Heart left ventricle (tissue), 13 donors: Measurements from ENCODE around the gene STARD13.

Experiments
- POLR2A ChIP-seq, 2 donors: fragments of 450-650 bp; IDR thresholded peaks; one replicate each; pipeline ENCODE4 v1.6.1; 2017; ENCODE audit warnings: antibody characterized with exemption in 2 of 2, mild to moderate bottlenecking in 2 of 2, moderate library complexity in 2 of 2
- TF ChIP-seq, protein P1 (sequence below), 12 donors: fragments of 200-600 bp; sonication (generic) in 4 of 12; IDR thresholded peaks; one replicate each; pipeline versions ENCODE4 v1.5.0 to v1.8.0; 2018 to 2022; ENCODE audit warnings: antibody characterized with exemption in 12 of 12, mild to moderate bottlenecking in 5 of 12
- donor health status: ischemic (EF 13 %, LVEDD 7.1; RV severe dilation, severe dysfunction).
- donor health status: DM: no; HTN: yes; CAD: no.
- donor health status: DM: no; HTN: no; CAD: no.
- donor health status: ischemic (EF 25% LVEDD 6.9; RV normal size, moderate dysfunction).
- donor health status: ischemic (EF 25% LVEDD 5.7; RV mildly dilated, moderate dysfunction).
- donor health status: ischemic (EF 35%, LVEDD 5.7; RV mildly dilated, moderate dysfunction).
- donor health status: nonischemic (EF 11% LVEDD 7.7; RV severe dilation, severe dysfunction).
- donor health status: DM: yes; HTN: yes; CAD: no.
- donor health status: PGD.
- donor health status: ischemic (EF 29% LVEDD 5.4; RV normal size, mild dysfunction).
- donor health status: nonischemic (EF 23%, LVEDD 6.1; RV moderate dilation, normal function).

DNA sequence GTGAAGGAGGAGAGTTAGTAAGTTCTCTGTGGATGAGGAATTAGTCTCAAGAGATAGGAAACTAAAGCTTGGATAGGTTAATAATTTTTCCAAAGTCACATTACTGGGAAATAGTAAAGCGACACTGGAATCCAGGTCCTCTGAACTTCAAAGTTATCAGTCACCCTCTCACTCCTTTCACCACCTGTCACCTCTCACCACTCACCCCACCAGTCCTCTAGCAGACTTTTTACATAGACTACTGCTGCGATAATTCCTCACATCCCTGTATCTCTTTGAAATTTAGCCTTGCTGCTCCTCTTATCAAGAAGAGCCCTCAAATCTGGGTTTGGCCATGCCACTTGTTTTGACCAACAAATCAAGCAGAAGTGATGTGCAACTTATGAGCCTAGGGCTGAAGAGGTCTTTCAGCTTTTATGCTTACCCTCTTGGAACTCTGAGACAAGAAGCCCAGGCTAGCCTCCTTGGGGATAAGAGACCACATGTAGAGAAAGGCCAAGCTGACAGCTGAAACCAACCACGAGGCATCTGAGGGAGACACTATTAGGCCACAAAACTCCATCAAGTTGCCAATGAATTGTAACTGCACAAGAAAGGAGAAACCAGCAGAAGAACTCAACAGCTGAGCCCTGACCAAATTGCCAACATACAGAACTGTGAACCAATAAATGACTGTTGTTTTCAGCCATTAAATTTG lies 41.2 kb downstream of the STARD13 start:
- TF ChIP-seq, protein P1, sequence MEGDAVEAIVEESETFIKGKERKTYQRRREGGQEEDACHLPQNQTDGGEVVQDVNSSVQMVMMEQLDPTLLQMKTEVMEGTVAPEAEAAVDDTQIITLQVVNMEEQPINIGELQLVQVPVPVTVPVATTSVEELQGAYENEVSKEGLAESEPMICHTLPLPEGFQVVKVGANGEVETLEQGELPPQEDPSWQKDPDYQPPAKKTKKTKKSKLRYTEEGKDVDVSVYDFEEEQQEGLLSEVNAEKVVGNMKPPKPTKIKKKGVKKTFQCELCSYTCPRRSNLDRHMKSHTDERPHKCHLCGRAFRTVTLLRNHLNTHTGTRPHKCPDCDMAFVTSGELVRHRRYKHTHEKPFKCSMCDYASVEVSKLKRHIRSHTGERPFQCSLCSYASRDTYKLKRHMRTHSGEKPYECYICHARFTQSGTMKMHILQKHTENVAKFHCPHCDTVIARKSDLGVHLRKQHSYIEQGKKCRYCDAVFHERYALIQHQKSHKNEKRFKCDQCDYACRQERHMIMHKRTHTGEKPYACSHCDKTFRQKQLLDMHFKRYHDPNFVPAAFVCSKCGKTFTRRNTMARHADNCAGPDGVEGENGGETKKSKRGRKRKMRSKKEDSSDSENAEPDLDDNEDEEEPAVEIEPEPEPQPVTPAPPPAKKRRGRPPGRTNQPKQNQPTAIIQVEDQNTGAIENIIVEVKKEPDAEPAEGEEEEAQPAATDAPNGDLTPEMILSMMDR (IDR thresholded peaks at IDR 0.05), result no peak
- no peak for TF ChIP-seq POLR2A (IDR thresholded peaks at IDR 0.05)
